NB4 (cell line): ENCODE data around the gene ATP5F1C.

Source experiments
- POLR2A ChIP-seq: IDR thresholded peaks from 2 replicates; pipeline ENCODE4 v1.6.1; 2011; ENCODE audit warnings: mild to moderate bottlenecking; ENCODE audit not compliant: insufficient read length; ENCODE audit errors: extremely low read depth
- TF ChIP-seq, protein P1 (sequence below): IDR thresholded peaks from one replicate; pipeline ENCODE4 v1.5.1; 2012; ENCODE audit warnings: low read depth, low read length
- TF ChIP-seq, protein P2 (sequence below): IDR thresholded peaks from 2 replicates; pipeline ENCODE4 v1.6.1; 2011; ENCODE audit warnings: low read depth, low read length

DNA sequence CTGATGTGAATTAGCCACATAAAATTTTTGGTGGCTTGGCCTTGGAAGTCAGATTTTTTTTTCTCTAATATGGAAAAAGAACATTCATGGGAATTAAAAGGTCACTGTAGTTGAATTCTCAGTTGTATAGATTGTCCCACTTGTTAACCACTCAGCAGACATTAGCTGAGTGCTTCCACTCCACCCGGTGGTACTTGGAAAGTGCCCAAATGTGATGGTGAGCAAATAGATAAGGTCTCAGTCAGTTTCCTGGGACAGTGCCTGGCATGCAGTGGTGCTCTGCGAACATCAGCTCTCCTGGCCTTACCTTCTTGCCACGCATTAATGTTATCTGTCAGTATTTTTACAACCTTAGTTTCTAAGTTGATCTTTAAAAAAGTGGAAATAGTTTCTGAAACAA, 1.4 kb downstream of the ATP5F1C start:
- no peak for TF ChIP-seq POLR2A
- TF ChIP-seq, protein P1, sequence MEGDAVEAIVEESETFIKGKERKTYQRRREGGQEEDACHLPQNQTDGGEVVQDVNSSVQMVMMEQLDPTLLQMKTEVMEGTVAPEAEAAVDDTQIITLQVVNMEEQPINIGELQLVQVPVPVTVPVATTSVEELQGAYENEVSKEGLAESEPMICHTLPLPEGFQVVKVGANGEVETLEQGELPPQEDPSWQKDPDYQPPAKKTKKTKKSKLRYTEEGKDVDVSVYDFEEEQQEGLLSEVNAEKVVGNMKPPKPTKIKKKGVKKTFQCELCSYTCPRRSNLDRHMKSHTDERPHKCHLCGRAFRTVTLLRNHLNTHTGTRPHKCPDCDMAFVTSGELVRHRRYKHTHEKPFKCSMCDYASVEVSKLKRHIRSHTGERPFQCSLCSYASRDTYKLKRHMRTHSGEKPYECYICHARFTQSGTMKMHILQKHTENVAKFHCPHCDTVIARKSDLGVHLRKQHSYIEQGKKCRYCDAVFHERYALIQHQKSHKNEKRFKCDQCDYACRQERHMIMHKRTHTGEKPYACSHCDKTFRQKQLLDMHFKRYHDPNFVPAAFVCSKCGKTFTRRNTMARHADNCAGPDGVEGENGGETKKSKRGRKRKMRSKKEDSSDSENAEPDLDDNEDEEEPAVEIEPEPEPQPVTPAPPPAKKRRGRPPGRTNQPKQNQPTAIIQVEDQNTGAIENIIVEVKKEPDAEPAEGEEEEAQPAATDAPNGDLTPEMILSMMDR = no peak
- TF ChIP-seq, protein P2, sequence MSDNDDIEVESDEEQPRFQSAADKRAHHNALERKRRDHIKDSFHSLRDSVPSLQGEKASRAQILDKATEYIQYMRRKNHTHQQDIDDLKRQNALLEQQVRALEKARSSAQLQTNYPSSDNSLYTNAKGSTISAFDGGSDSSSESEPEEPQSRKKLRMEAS = no peak
